PC-3 (cell line): ENCODE results near the gene IFI44L.

Experiments used
- EZH2 ChIP-seq: fragments of 300-600 bp; sonication (generic); IDR thresholded peaks from one replicate; pipeline ENCODE4 v1.6.1; 2017; ENCODE audit warnings: antibody characterized with exemption, mild to moderate bottlenecking, low read length; ENCODE audit not compliant: unreplicated experiment
- EZH2phosphoT487 ChIP-seq: fragments of 300-600 bp; sonication (generic); IDR thresholded peaks from 2 replicates; pipeline ENCODE4 v1.6.1; 2018; ENCODE audit warnings: mild to moderate bottlenecking, antibody characterized with exemption, low read length, borderline replicate concordance
- TF ChIP-seq, protein P1 (sequence below): fragments of 300-600 bp; sonication (generic); conservative IDR thresholded peaks from 2 replicates; pipeline ENCODE4 v1.5.1; 2017; ENCODE audit warnings: antibody characterized with exemption, low read depth, mild to moderate bottlenecking, low read length

DNA sequence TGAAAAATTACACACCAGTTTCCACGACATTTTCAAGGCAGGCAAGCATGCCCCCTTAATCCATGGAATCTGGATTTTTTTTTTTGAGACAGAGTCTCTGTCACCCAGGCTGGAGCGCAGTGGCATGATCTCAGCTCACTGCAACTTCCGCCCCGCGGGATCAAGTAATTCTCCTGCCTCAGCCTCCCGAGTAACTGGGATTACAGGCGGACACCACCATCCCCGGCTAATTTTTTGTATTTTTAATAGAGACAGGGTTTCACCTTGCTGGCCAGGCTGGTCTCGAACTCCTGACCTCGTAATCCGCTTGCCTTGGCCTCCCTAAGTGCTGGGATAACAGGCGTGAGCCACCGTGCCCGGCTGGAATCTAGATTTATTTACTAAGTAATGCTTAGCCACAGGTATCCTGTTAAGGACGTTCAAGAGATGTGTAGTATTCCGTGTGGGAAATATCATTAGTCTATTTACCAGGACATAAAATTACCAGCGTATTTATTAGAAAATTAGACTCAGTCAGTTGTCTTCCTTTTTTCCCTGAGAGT is 31.8 kb downstream of the IFI44L start:
- TF ChIP-seq, protein P1, sequence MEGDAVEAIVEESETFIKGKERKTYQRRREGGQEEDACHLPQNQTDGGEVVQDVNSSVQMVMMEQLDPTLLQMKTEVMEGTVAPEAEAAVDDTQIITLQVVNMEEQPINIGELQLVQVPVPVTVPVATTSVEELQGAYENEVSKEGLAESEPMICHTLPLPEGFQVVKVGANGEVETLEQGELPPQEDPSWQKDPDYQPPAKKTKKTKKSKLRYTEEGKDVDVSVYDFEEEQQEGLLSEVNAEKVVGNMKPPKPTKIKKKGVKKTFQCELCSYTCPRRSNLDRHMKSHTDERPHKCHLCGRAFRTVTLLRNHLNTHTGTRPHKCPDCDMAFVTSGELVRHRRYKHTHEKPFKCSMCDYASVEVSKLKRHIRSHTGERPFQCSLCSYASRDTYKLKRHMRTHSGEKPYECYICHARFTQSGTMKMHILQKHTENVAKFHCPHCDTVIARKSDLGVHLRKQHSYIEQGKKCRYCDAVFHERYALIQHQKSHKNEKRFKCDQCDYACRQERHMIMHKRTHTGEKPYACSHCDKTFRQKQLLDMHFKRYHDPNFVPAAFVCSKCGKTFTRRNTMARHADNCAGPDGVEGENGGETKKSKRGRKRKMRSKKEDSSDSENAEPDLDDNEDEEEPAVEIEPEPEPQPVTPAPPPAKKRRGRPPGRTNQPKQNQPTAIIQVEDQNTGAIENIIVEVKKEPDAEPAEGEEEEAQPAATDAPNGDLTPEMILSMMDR: no peak
- TF ChIP-seq EZH2 (no peak), EZH2phosphoT487 (no peak)
